ENCODE measurements around the gene LRWD1.
"Not testable (repeated sequence)": the region's sequence is repeated elsewhere in the genome, so short reads cannot be mapped to it uniquely, and the experiment has no call there.

GRCh38 chr7:102481962-102482361 lies 17.2 kb downstream of the LRWD1 start:
- TF ChIP-seq, protein P1, sequence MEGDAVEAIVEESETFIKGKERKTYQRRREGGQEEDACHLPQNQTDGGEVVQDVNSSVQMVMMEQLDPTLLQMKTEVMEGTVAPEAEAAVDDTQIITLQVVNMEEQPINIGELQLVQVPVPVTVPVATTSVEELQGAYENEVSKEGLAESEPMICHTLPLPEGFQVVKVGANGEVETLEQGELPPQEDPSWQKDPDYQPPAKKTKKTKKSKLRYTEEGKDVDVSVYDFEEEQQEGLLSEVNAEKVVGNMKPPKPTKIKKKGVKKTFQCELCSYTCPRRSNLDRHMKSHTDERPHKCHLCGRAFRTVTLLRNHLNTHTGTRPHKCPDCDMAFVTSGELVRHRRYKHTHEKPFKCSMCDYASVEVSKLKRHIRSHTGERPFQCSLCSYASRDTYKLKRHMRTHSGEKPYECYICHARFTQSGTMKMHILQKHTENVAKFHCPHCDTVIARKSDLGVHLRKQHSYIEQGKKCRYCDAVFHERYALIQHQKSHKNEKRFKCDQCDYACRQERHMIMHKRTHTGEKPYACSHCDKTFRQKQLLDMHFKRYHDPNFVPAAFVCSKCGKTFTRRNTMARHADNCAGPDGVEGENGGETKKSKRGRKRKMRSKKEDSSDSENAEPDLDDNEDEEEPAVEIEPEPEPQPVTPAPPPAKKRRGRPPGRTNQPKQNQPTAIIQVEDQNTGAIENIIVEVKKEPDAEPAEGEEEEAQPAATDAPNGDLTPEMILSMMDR (IDR thresholded peaks at IDR 0.05): not testable (repeated sequence)
- TF ChIP-seq POLR2A (IDR thresholded peaks at IDR 0.05): not testable (repeated sequence)
